PC-3 (cell line): ENCODE results near the gene NUP210L. TPM values are rescaled to one million over a fixed set of nuclear protein-coding genes. Genes with fewer than 3 reads are reported as not detected.
"Not testable (repeated sequence)": the region's sequence is repeated elsewhere in the genome, so short reads cannot be mapped to it uniquely, and the experiment has no call there.

Experiments used
- ATAC-seq: fragments of 200-7000 bp; cut with Tn5 transposase; 2 replicates; pipeline ENCODE4 v1.9.1; 2020; ENCODE audit warnings: mild to moderate bottlenecking, moderate library complexity
- BruUV-seq: library from RNA; stranded (reverse); fragments of 400-500 nt; replicated peaks from 2 replicates; lab custom pipeline; 2021; lab: Mats Ljungman, UMichigan
- CTCF ChIA-PET: fragments of 300-600 bp; sonication (Branson Sonifier 250); formaldehyde crosslinking; loops from one replicate; lab custom pipeline; 2022; ENCODE audit warnings: antibody characterized with exemption; lab: Charles Lee
- POLR2A ChIA-PET: fragments of 300-600 bp; sonication (Branson Sonifier 250); formaldehyde crosslinking; loops from one replicate; lab custom pipeline; 2022; ENCODE audit warnings: antibody characterized with exemption; ENCODE audit not compliant: unreplicated experiment; lab: Charles Lee
- DNase-seq: peaks from one replicate; pipeline ENCODE4 v3.0.0-alpha.2; 2015
- H2AFZ ChIP-seq: fragments of 300-600 bp; sonication (generic); 2 replicates; pipeline ENCODE4 v1.6.0; 2016; ENCODE audit warnings: antibody characterized with exemption, low read length
- H3F3A ChIP-seq: fragments of 300-600 bp; sonication (generic); one replicate; pipeline ENCODE4 v1.6.0; 2017; ENCODE audit warnings: antibody characterized with exemption, low read length, control low read depth, mild to moderate bottlenecking; ENCODE audit not compliant: unreplicated experiment
- H3K27ac ChIP-seq: fragments of 300-600 bp; sonication (generic); 2 replicates; pipeline ENCODE4 v1.5.1; 2016; ENCODE audit warnings: mild to moderate bottlenecking, low read length
- H3K27me3 ChIP-seq: fragments of 300-600 bp; sonication (generic); 2 replicates; pipeline ENCODE4 v1.6.1; 2016; ENCODE audit warnings: low read length, mixed read lengths
- H3K36me3 ChIP-seq: fragments of 300-600 bp; sonication (generic); 2 replicates; pipeline ENCODE4 v1.6.1; 2016; ENCODE audit warnings: low read depth, mixed run types, low read length, mixed read lengths
- H3K4me1 ChIP-seq: fragments of 300-600 bp; sonication (generic); 2 replicates; pipeline ENCODE4 v1.5.1; 2016; ENCODE audit warnings: low read length; ENCODE audit not compliant: insufficient read depth
- H3K4me2 ChIP-seq: fragments of 300-600 bp; sonication (generic); 2 replicates; pipeline ENCODE4 v1.6.0; 2016; ENCODE audit warnings: low read length
- H3K4me3 ChIP-seq: fragments of 300-600 bp; sonication (generic); 2 replicates; pipeline ENCODE4 v1.5.1; 2016; ENCODE audit warnings: mild to moderate bottlenecking, low read length, mixed read lengths
- H3K79me2 ChIP-seq: fragments of 300-600 bp; sonication (generic); 2 replicates; pipeline ENCODE4 v1.6.1; 2017; ENCODE audit warnings: low read length, mixed read lengths
- H3K9ac ChIP-seq: fragments of 300-600 bp; sonication (generic); 2 replicates; pipeline ENCODE4 v1.6.0; 2016; ENCODE audit warnings: mild to moderate bottlenecking, low read length
- H3K9me2 ChIP-seq: fragments of 300-600 bp; sonication (generic); replicated peaks from 2 replicates; pipeline ENCODE4 v1.6.1; 2016; ENCODE audit warnings: mixed run types, low read length, mixed read lengths
- H3K9me3 ChIP-seq: fragments of 300-600 bp; sonication (generic); 2 replicates; pipeline ENCODE4 v1.6.1; 2016; ENCODE audit warnings: low read length, mixed read lengths
- H4K20me1 ChIP-seq: fragments of 300-600 bp; sonication (generic); 2 replicates; pipeline ENCODE4 v1.6.1; 2016; ENCODE audit warnings: low read length, mixed read lengths
- EZH2 ChIP-seq: fragments of 300-600 bp; sonication (generic); IDR thresholded peaks from one replicate; pipeline ENCODE4 v1.6.1; 2017; ENCODE audit warnings: antibody characterized with exemption, mild to moderate bottlenecking, low read length; ENCODE audit not compliant: unreplicated experiment
- EZH2phosphoT487 ChIP-seq: fragments of 300-600 bp; sonication (generic); IDR thresholded peaks from 2 replicates; pipeline ENCODE4 v1.6.1; 2018; ENCODE audit warnings: mild to moderate bottlenecking, antibody characterized with exemption, low read length, borderline replicate concordance
- intact Hi-C: fragments of 100-400 bp; cut with micrococcal nuclease; formaldehyde crosslinking; loops from 2 replicates; pipeline ENCODE4 v1.9.0; 2023
- total RNA-seq: library from RNA; depleted of rRNA; stranded (reverse); fragments of >200 nt; gene quantifications from 2 replicates; pipeline ENCODE4 v1.2.3, GENCODE V29; 2014
- TF ChIP-seq, protein P1 (sequence below): fragments of 300-600 bp; sonication (generic); conservative IDR thresholded peaks from 2 replicates; pipeline ENCODE4 v1.5.1; 2017; ENCODE audit warnings: antibody characterized with exemption, low read depth, mild to moderate bottlenecking, low read length

The NUP210L gene
- total RNA-seq, 1 experiment from 2014 or later, result 0.04 TPM

DNA sequence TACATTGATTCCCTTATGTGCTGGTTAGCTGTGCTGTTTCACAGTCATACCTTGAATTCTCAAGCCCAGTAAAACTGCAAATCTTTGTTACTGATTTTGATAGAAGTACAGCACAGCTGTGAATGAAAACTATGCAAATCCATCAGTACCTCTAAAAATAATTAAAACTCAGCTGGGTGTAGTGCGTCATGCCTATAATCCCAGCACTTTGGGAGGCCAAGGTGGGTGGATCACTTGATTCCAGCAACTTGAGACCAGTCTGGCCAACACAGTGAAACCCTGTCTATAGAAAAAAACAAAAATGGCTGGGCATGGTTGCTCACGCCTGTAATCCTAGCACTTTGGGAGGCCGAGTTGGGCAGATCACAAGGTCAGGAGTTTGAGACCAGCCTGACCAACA, 61.2 kb downstream of the NUP210L start:
- no peaks in the 10 kb centered on the region for H3K36me3 ChIP-seq
- no peak overlapping the region for H3K4me2 ChIP-seq
- no peaks in the 10 kb centered on the region for H3K9me3 ChIP-seq
- no peak for ATAC-seq
- DNase-seq, result no peak
- H3K4me3 ChIP-seq, result no peak overlapping the region
- no peak overlapping the region for H2AFZ ChIP-seq
- POLR2A ChIA-PET, result no interaction called here
- H4K20me1 ChIP-seq, result no peaks in the 10 kb centered on the region
- no peaks in the 10 kb centered on the region for H3F3A ChIP-seq
- no peak overlapping the region for H3K27ac ChIP-seq
- no TSS peak for BruUV-seq
- no peak for TF ChIP-seq EZH2
- no peak for TF ChIP-seq EZH2phosphoT487
- TF ChIP-seq, protein P1, sequence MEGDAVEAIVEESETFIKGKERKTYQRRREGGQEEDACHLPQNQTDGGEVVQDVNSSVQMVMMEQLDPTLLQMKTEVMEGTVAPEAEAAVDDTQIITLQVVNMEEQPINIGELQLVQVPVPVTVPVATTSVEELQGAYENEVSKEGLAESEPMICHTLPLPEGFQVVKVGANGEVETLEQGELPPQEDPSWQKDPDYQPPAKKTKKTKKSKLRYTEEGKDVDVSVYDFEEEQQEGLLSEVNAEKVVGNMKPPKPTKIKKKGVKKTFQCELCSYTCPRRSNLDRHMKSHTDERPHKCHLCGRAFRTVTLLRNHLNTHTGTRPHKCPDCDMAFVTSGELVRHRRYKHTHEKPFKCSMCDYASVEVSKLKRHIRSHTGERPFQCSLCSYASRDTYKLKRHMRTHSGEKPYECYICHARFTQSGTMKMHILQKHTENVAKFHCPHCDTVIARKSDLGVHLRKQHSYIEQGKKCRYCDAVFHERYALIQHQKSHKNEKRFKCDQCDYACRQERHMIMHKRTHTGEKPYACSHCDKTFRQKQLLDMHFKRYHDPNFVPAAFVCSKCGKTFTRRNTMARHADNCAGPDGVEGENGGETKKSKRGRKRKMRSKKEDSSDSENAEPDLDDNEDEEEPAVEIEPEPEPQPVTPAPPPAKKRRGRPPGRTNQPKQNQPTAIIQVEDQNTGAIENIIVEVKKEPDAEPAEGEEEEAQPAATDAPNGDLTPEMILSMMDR, result no peak
- no peaks in the 10 kb centered on the region for H3K9me2 ChIP-seq
- H3K9ac ChIP-seq, result no peak overlapping the region
- CTCF ChIA-PET, result interaction anchor here (0.6 kb wide), 1 partner anchor 245 kb away, joined by 3 read pairs; no protein-coding TSS in a partner anchor
- no peaks in the 10 kb centered on the region for H3K4me1 ChIP-seq
- no peaks in the 10 kb centered on the region for H3K27me3 ChIP-seq
- H3K79me2 ChIP-seq, result no peaks in the 10 kb centered on the region
- intact Hi-C loops, result no loop called here

DNA sequence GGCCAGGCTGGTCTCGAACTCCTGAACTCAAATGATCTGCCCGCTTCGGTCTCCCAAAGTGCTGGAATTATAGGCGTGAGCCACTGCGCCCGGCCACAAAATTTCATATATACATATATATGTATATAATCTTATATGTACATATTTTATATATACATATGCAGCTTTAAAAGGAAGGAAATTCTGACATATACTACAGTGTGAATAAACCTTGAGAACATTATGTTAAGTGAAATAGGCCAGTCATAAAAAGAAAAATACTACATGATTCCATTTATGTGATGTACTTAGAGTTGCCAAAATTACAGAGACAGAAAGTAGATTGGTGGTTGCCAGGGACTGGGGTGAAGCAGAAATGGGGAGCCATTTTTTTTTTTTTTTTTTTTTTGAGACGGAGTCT, 63.2 kb downstream of the NUP210L start:
- no TSS peak for BruUV-seq
- H4K20me1 ChIP-seq, result no peaks in the 10 kb centered on the region
- no peak overlapping the region for H3K9ac ChIP-seq
- no peaks in the 10 kb centered on the region for H3F3A ChIP-seq
- TF ChIP-seq EZH2, result no peak
- TF ChIP-seq EZH2phosphoT487, result no peak
- TF ChIP-seq, protein P1, result no peak
- no peak overlapping the region for H3K27ac ChIP-seq
- no peaks in the 10 kb centered on the region for H3K27me3 ChIP-seq
- no peak overlapping the region for H3K4me2 ChIP-seq
- DNase-seq (no peak), ATAC-seq (no peak)
- ChIA-PET CTCF (no interaction called here), POLR2A (interaction anchor here (0.7 kb wide), 1 partner anchor 803 kb away, joined by 15 read pairs; no protein-coding TSS in a partner anchor)
- no peaks in the 10 kb centered on the region for H3K36me3 ChIP-seq
- intact Hi-C loops, result no loop called here
- H3K79me2 ChIP-seq, result no peaks in the 10 kb centered on the region
- no peaks in the 10 kb centered on the region for H3K4me1 ChIP-seq
- H3K9me3 ChIP-seq, result no peaks in the 10 kb centered on the region
- no peaks in the 10 kb centered on the region for H3K9me2 ChIP-seq
- H3K4me3 ChIP-seq, result no peak overlapping the region
- no peak overlapping the region for H2AFZ ChIP-seq

DNA sequence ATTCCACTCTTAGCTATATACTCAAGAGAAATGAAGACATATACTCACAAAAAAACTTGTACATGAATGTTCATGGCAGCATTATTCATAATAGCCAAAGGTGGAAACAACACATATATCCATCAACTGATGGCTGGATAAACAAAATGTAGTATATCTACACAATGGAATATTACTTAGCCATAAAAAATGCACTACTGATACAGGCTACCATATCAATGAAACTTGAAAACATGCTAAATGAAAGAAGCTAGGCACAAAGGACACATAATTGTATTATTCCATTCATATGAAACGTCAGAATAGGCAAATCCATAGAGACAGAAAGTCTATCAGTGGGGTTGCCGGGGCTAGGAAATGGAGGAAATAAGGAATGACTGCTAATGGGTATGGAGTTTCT, 67.3 kb downstream of the NUP210L start:
- BruUV-seq, result no TSS peak

DNA sequence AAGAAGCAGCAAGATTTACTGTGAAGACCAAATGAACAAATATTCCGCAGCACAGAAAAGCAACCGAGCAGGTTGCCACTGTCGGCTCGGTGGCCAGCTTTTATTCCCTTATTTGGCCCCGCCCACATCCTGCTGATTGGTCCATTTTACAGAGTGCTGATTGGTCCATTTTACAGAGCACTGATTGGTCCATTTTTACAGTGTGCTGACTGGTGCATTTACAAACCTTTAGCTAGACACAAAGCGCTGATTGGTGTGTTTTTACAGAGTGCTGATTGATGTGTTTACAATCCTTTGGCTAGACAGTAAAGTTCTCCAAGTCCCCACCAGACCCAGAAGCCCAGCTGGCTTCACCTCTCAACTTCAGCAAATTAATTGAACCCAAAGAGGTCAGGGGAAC, 71.8 kb downstream of the NUP210L start:
- H3K4me1 ChIP-seq, ATAC-seq, H3K4me2 ChIP-seq, H3K4me3 ChIP-seq, H3K36me3 ChIP-seq, H3F3A ChIP-seq, H3K27ac ChIP-seq, H3K9me3 ChIP-seq, H2AFZ ChIP-seq, BruUV-seq, H4K20me1 ChIP-seq, H3K9me2 ChIP-seq, H3K9ac ChIP-seq, H3K79me2 ChIP-seq, POLR2A ChIA-PET, intact Hi-C loops, DNase-seq, H3K27me3 ChIP-seq, CTCF ChIA-PET: not testable (repeated sequence)

More for the DNA sequence above, 67.3 kb downstream of the NUP210L start:
- POLR2A ChIA-PET, result no interaction called here
- H3K27ac ChIP-seq, result no peak overlapping the region
- H2AFZ ChIP-seq, result no peak overlapping the region
- TF ChIP-seq EZH2phosphoT487, result no peak
- TF ChIP-seq, protein P1, result no peak
- TF ChIP-seq EZH2, result no peak
- no peaks in the 10 kb centered on the region for H3F3A ChIP-seq
- H3K4me1 ChIP-seq, result no peaks in the 10 kb centered on the region
- no peak overlapping the region for H3K4me2 ChIP-seq
- H3K9ac ChIP-seq, result no peak overlapping the region
- CTCF ChIA-PET, result no interaction called here
- H3K9me3 ChIP-seq, result no peaks in the 10 kb centered on the region
- DNase-seq (no peak), ATAC-seq (no peak)
- intact Hi-C loops, result no loop called here
- H3K4me3 ChIP-seq, result no peak overlapping the region
- H4K20me1 ChIP-seq, result no peaks in the 10 kb centered on the region
- no peaks in the 10 kb centered on the region for H3K79me2 ChIP-seq
- H3K27me3 ChIP-seq, result no peaks in the 10 kb centered on the region
- no peaks in the 10 kb centered on the region for H3K36me3 ChIP-seq
- H3K9me2 ChIP-seq, result no peaks in the 10 kb centered on the region
